CD4-positive, alpha-beta memory T cell (primary cell): ENCODE results near the gene ENTPD3. TPM values are rescaled to one million over a fixed set of nuclear protein-coding genes. Genes with fewer than 3 reads are reported as not detected.

Experiments used
- CTCF ChIA-PET: fragments of 350-600 bp; sonication (Branson Sonifier 250); formaldehyde crosslinking; loops from one replicate; lab custom pipeline; 2021; ENCODE audit warnings: inconsistent platforms; ENCODE audit not compliant: partially characterized antibody; lab: Charles Lee
- POLR2A ChIA-PET: fragments of 350-600 bp; sonication (Branson Sonifier 250); formaldehyde crosslinking; loops from one replicate; lab custom pipeline; 2021; ENCODE audit not compliant: partially characterized antibody; lab: Charles Lee
- DNase-seq, 5 donors: peaks; one replicate each; pipeline versions ENCODE4 v3.0.0 to v3.0.0-alpha.2; 2020 to 2022; ENCODE audit warnings: mixed read lengths in 1 of 5
- H3K27ac ChIP-seq: one replicate; pipeline ENCODE4 v1.7.0; 2013; ENCODE audit warnings: low read depth, low read length
- H3K27me3 ChIP-seq: 2 replicates; pipeline ENCODE4 v1.7.0; 2013; ENCODE audit warnings: mild to moderate bottlenecking, low read length, moderate library complexity; ENCODE audit not compliant: insufficient read depth
- H3K36me3 ChIP-seq: 2 replicates; pipeline ENCODE4 v1.7.0; 2013; ENCODE audit warnings: mild to moderate bottlenecking, low read length, moderate library complexity; ENCODE audit not compliant: insufficient read depth
- H3K4me1 ChIP-seq: 2 replicates; pipeline ENCODE4 v1.7.0; 2013; ENCODE audit warnings: mild to moderate bottlenecking, low read length, moderate library complexity; ENCODE audit not compliant: insufficient read depth
- H3K4me3 ChIP-seq, 2 donors: one replicate each; pipeline ENCODE4 v1.7.0; 2013; ENCODE audit warnings: low read length in 2 of 2, mild to moderate bottlenecking in 1 of 2
- H3K9me3 ChIP-seq, 2 donors: one replicate each; pipeline ENCODE4 v1.7.0; 2013; ENCODE audit warnings: low read length in 2 of 2, control low read depth in 1 of 2; ENCODE audit not compliant: control insufficient read depth in 1 of 2
- H3K27ac Mint-ChIP-seq, 7 donors: one replicate each; pipeline ENCODE4 v1.8.0; 2020 to 2021; ENCODE audit warnings: mixed read lengths in 7 of 7, mild to moderate bottlenecking in 6 of 7, inconsistent platforms in 3 of 7, moderate library complexity in 3 of 7
- H3K27me3 Mint-ChIP-seq, 2 donors: one replicate each; pipeline ENCODE4 v1.8.0; 2020 to 2021; ENCODE audit warnings: mixed read lengths in 2 of 2
- H3K36me3 Mint-ChIP-seq, 2 donors: one replicate each; pipeline ENCODE4 v1.8.0; 2020 to 2021; ENCODE audit warnings: mixed read lengths in 2 of 2, inconsistent platforms in 1 of 2, mild to moderate bottlenecking in 1 of 2
- H3K4me1 Mint-ChIP-seq, 4 donors: one replicate each; pipeline ENCODE4 v1.8.0; 2020 to 2021; ENCODE audit warnings: mixed read lengths in 4 of 4, mild to moderate bottlenecking in 1 of 4
- H3K4me3 Mint-ChIP-seq, 8 donors: one replicate each; pipeline ENCODE4 v1.8.0; 2020 to 2021; ENCODE audit warnings: mixed read lengths in 8 of 8, mild to moderate bottlenecking in 7 of 8, moderate library complexity in 6 of 8, inconsistent platforms in 3 of 8
- H3K9me3 Mint-ChIP-seq, 8 donors: one replicate each; pipeline ENCODE4 v1.8.0; 2020 to 2021; ENCODE audit warnings: mixed read lengths in 8 of 8, mild to moderate bottlenecking in 5 of 8, inconsistent platforms in 3 of 8, moderate library complexity in 1 of 8
- intact Hi-C: fragments of 100-400 bp; cut with micrococcal nuclease; formaldehyde crosslinking; loops from one replicate; pipeline ENCODE4 v1.15.1; 2023
- polyA plus RNA-seq, 2 donors: library from polyadenylated mRNA; unstranded; fragments of 300-500 nt; fragmentation: Illumina TruSeq; gene quantifications; one replicate each; pipeline ENCODE4 v1.2.3, GENCODE V29; 2021
- total RNA-seq, 2 experiments: library from RNA; stranded (reverse); gene quantifications; one replicate each; pipeline ENCODE4 v1.2.3, GENCODE V29; 2021

Gene ENTPD3
- total and polyA plus RNA-seq, 4 experiments from 2014 or later: not detected

DNA sequence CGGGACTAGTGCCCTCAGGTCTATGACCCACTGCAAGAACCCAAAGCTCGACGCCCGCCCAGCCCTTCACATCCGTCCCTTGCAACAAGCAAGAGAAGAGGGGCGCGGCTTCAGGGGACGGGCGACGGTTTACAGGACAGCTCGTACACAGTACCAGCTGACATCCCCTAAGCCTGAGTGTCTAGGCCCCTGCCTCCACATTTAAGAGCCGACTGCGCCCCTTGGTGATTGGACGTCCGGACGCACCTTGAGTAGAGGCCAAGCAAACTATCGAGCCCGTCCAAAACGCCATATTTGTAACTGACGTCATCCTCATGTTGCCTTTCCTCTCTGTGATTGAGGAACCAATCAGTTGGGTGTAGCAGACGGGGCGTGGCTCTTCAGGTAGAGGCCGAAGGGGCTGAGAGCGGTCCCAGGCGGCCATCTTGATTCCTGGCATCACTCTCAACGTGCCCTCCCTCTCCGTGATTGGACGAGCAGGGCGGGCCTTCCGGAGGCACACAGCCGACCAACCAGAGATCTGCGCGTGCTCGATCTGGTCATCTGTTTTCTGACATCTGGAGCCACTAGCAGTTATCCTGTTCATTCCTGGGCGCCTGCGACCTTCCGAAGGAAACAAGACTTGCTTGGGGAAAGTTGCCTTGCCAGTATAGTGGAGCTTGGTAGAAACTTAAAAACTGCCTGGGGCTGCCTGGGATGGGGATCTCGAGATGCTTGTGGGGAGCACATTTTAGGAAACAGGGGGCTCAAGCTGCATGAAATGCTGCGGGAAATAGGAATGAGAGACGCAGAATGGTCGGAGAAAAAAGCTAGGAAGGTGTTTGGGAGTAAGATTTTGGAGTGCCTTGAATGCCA, 66.1 kb downstream of the ENTPD3 start:
- peaks cover 23 to 47% (median 35%) of the 10 kb centered on the region in 4 donors for H3K4me1 Mint-ChIP-seq

GRCh38 chr3:40453933-40454332, 66.9 kb downstream of the ENTPD3 start:
- no peak for DNase-seq
- peaks cover 38% of the 10 kb centered on the region for H3K4me1 ChIP-seq
- CTCF ChIA-PET: interaction anchor here (1.0 to 2.7 kb wide), 4 partner anchors 52 to 146 kb away, joined by 3 to 10 read pairs (median 4); partner anchors contain the start of gene ZNF620
- peaks cover 30 to 56% (median 39%) of the 10 kb centered on the region in 4 donors for H3K4me1 Mint-ChIP-seq
- H3K27me3 Mint-ChIP-seq: no peaks in the 10 kb centered on the region
- peak overlapping the region; percentile 93 for H3K27ac ChIP-seq
- H3K9me3 ChIP-seq: no peaks in the 10 kb centered on the region
- peak overlapping the region in 7 of 8 donors; percentile 88 to 98 (median 93) for H3K4me3 Mint-ChIP-seq
- H3K9me3 Mint-ChIP-seq: peaks cover 0 to 4% (median 0%) of the 10 kb centered on the region in 8 donors
- POLR2A ChIA-PET: interaction anchor here (0.7 to 3.3 kb wide), 9 partner anchors 10 to 745 kb away, joined by 3 to 38 read pairs (median 13); partner anchors contain the start of genes CTNNB1, EIF1B, ZNF619 and ZNF620
- H3K4me3 ChIP-seq: no peak overlapping the region
- H3K27me3 ChIP-seq: no peaks in the 10 kb centered on the region
- peak overlapping the region in 6 of 7 donors; percentile 46 to 99 (median 96) for H3K27ac Mint-ChIP-seq
- peaks cover 11% of the 10 kb centered on the region for H3K36me3 ChIP-seq
- intact Hi-C loops: loop anchor here (1.0 to 10.0 kb wide), 8 partner anchors 23 to 1558 kb away; partner anchors contain the start of genes CTNNB1, EIF1B, RPSA and SLC25A38
- peaks cover 10 to 30% of the 10 kb centered on the region in 2 donors for H3K36me3 Mint-ChIP-seq

More for the DNA sequence above, 66.1 kb downstream of the ENTPD3 start:
- no peaks in the 10 kb centered on the region for H3K27me3 Mint-ChIP-seq
- Histone ChIP-seq H3K9me3 (no peaks in the 10 kb centered on the region), H3K4me1 (peaks cover 30% of the 10 kb centered on the region), H3K27me3 (no peaks in the 10 kb centered on the region), H3K36me3 (peaks cover 5% of the 10 kb centered on the region), H3K27ac (peak overlapping the region; percentile 93), H3K4me3 (peak overlapping the region; percentile 80 to 81)
- peaks cover 4 to 22% of the 10 kb centered on the region in 2 donors for H3K36me3 Mint-ChIP-seq
- intact Hi-C loops: loop anchor here (1.0 to 10.0 kb wide), 8 partner anchors 24 to 1559 kb away; partner anchors contain the start of genes CTNNB1, EIF1B, RPSA and SLC25A38
- peaks cover 0 to 4% (median 0%) of the 10 kb centered on the region in 8 donors for H3K9me3 Mint-ChIP-seq
- ChIA-PET POLR2A (interaction anchor here (0.8 to 3.3 kb wide), 13 partner anchors 11 to 1562 kb away, joined by 3 to 38 read pairs (median 10); partner anchors contain the start of genes CTNNB1, EIF1B, ZNF619 and ZNF620), CTCF (interaction anchor here (1.0 to 2.7 kb wide), 6 partner anchors 30 to 145 kb away, joined by 3 to 10 read pairs (median 4); partner anchors contain the start of gene ZNF620)
- H3K27ac Mint-ChIP-seq: peak overlapping the region; percentile 93 to 100 (median 99)
- DNase-seq: peak; percentile 92 to 99 (median 96)
- peak overlapping the region; percentile 88 to 98 (median 94) for H3K4me3 Mint-ChIP-seq

DNA sequence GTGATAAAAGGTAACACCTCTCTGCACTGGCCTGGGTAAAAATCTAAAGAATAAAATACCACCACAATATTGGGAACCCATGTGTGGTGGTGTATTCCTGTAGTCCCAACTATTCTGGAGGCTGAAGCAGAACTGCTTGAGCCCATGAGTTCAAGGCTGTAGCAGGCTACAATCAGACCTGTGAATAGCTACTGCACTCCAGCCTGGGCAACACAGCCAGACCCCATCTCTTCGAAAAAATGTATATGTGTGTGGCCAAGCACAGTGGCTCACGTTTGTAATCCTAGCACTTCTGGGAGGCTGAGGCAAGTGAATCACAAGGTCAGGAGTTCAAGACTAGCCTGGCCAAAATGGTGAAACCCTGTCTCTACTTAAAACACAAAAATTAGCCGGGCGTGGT, 68.3 kb downstream of the ENTPD3 start:
- DNase-seq: no peak
- no peaks in the 10 kb centered on the region for H3K27me3 Mint-ChIP-seq
- H3K9me3 ChIP-seq: no peaks in the 10 kb centered on the region
- intact Hi-C loops: loop anchor here (10.0 kb wide), 1 partner anchor 1071 kb away; the partner anchor contains the start of gene SLC25A38
- POLR2A ChIA-PET: interaction anchor here (3.3 kb wide), 1 partner anchor 70 kb away, joined by 38 read pairs; the partner anchor contains the start of gene ZNF621
- H3K36me3 Mint-ChIP-seq: peaks cover 17 to 38% of the 10 kb centered on the region in 2 donors
- H3K4me3 ChIP-seq: no peak overlapping the region
- peaks cover 32 to 64% (median 43%) of the 10 kb centered on the region in 4 donors for H3K4me1 Mint-ChIP-seq
- peaks cover 0 to 4% (median 0%) of the 10 kb centered on the region in 8 donors for H3K9me3 Mint-ChIP-seq
- H3K27ac Mint-ChIP-seq: peak overlapping the region in 3 of 7 donors; percentile 72 to 89 (median 87)
- H3K27me3 ChIP-seq: no peaks in the 10 kb centered on the region
- peaks cover 21% of the 10 kb centered on the region for H3K36me3 ChIP-seq
- CTCF ChIA-PET: no interaction called here
- H3K27ac ChIP-seq: no peak overlapping the region
- peak overlapping the region in 4 of 8 donors; percentile 88 to 96 (median 92) for H3K4me3 Mint-ChIP-seq
- peaks cover 47% of the 10 kb centered on the region for H3K4me1 ChIP-seq

DNA sequence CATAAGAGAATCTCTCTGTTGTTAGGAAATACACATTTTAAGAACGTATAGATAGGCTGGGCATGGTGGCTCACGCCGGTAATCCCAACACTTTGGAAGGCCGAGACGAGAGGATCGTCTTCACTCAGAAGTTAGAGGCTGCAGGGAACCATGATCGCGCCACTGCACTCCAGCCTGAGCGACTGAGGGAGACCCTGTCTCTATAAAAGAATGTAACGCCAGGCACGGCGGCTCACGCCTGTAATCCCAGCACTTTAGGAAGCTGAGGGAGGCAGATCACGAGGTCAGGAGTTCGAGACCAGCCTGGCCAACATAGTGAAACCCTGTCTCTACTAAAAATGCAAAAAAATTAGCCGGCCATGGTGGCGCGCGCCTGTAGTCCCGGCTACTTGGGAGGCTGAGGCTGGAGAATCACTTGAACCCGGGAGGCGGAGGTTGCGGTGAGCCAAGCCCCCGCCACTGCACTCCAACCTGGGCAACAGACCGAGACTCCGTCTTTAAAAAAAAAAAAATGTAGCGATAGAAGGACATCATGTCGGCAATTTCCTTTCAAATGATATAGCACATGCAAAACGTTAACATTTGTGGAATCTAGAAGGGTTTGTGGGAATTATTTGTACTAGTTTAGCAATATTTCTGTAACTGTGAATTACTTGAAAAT, 69.4 kb downstream of the ENTPD3 start:
- Histone ChIP-seq H3K4me1 (peaks cover 49% of the 10 kb centered on the region), H3K4me3 (peak overlapping the region; percentile 75 to 79), H3K9me3 (no peaks in the 10 kb centered on the region), H3K36me3 (peaks cover 27% of the 10 kb centered on the region), H3K27me3 (no peaks in the 10 kb centered on the region), H3K27ac (peak overlapping the region; percentile 90)
- Mint-ChIP-seq H3K27ac (peak overlapping the region; percentile 89 to 99 (median 97)), H3K4me1 (peaks cover 31 to 69% (median 42%) of the 10 kb centered on the region in 4 donors), H3K27me3 (no peaks in the 10 kb centered on the region), H3K36me3 (peaks cover 22 to 46% of the 10 kb centered on the region in 2 donors), H3K9me3 (peaks cover 0 to 4% (median 0%) of the 10 kb centered on the region in 8 donors), H3K4me3 (peak overlapping the region; percentile 88 to 99 (median 94))
- DNase-seq: no peak
- intact Hi-C loops: loop anchor here (10.0 kb wide), 1 partner anchor 1072 kb away; the partner anchor contains the start of gene SLC25A38
- ChIA-PET POLR2A (interaction anchor here (0.7 to 2.0 kb wide), 13 partner anchors 9 to 1506 kb away, joined by 3 to 35 read pairs (median 7); partner anchors contain the start of genes CTNNB1, EIF1B, ULK4 and ZNF619), CTCF (interaction anchor here (1.4 kb wide), 1 partner anchor 49 kb away, joined by 3 read pairs; the partner anchor contains the start of gene ZNF620)

GRCh38 chr3:40456940-40457823, 70.2 kb downstream of the ENTPD3 start, which contains the start of gene RPL14:
TSS of gene RPL14 (plus strand) at chr3:40457339. CDS start at chr3:40457472, 133 bp downstream.
- Mint-ChIP-seq H3K4me1 (peaks cover 32 to 71% (median 41%) of the 10 kb centered on the region in 4 donors), H3K9me3 (peaks cover 0 to 4% (median 0%) of the 10 kb centered on the region in 8 donors), H3K27me3 (no peaks in the 10 kb centered on the region), H3K36me3 (peaks cover 29 to 53% of the 10 kb centered on the region in 2 donors), H3K4me3 (peak within 1 kb of the TSS; percentile 88 to 99 (median 94)), H3K27ac (peak within 1 kb of the TSS; percentile 89 to 99 (median 97))
- H3K36me3 ChIP-seq: peaks cover 30% of the 10 kb centered on the region
- H3K27me3 ChIP-seq: no peaks in the 10 kb centered on the region
- DNase-seq: peak; percentile 92 to 96 (median 95)
- intact Hi-C loops: loop anchor here (1.0 to 10.0 kb wide), 5 partner anchors 20 to 1505 kb away; partner anchors contain the start of genes EIF1B, SLC25A38, ULK4 and ZNF619
- POLR2A ChIA-PET: interaction anchor here (0.7 to 2.0 kb wide), 13 partner anchors 8 to 1505 kb away, joined by 3 to 35 read pairs (median 7); partner anchors contain the start of genes CTNNB1, EIF1B, ULK4 and ZNF619
- peak within 1 kb of the TSS; percentile 75 to 79 for H3K4me3 ChIP-seq
- peaks cover 46% of the 10 kb centered on the region for H3K4me1 ChIP-seq
- H3K9me3 ChIP-seq: no peaks in the 10 kb centered on the region
- CTCF ChIA-PET: interaction anchor here (1.4 kb wide), 1 partner anchor 49 kb away, joined by 3 read pairs; the partner anchor contains the start of gene ZNF620
- H3K27ac ChIP-seq: peak within 1 kb of the TSS; percentile 90
